Measurements from ENCODE around the gene ABAT. TPM values are rescaled to one million over a fixed set of nuclear protein-coding genes. Genes with fewer than 3 reads are reported as not detected.
A peak's percentile ranks its signal among the peaks of the same experiment; 100 is the strongest.

Gene ABAT
- total and polyA plus RNA-seq, 11 donors, result 3.4 to 37.0 (median 12.8) TPM

- Histone ChIP-seq H3K4me1 (peaks cover 0 to 27% (median 12%) of the 10 kb centered on the region in 12 donors), H3K27ac (no peak overlapping the region), H3K27me3 (no peaks in the 10 kb centered on the region), H3K9me3 (no peaks in the 10 kb centered on the region), H3K4me3 (no peak overlapping the region), H3K36me3 (no peaks in the 10 kb centered on the region)
- no peak for ATAC-seq
- DNase-seq, result no peak
- intact Hi-C loops (cut with DNase I), result no loop called here
- WGBS, 4 donors, result 78 to 90% (median 84%) methylated on average over 6 of the region's 6 CpGs
- TF ChIP-seq POLR2A (IDR thresholded peaks at IDR 0.05) (no peak), CTCF (IDR thresholded peaks at IDR 0.05) (no peak)
These were observed 64.7 kb downstream of the ABAT start for GRCh38 chr16:8739151-8739550.

DNA sequence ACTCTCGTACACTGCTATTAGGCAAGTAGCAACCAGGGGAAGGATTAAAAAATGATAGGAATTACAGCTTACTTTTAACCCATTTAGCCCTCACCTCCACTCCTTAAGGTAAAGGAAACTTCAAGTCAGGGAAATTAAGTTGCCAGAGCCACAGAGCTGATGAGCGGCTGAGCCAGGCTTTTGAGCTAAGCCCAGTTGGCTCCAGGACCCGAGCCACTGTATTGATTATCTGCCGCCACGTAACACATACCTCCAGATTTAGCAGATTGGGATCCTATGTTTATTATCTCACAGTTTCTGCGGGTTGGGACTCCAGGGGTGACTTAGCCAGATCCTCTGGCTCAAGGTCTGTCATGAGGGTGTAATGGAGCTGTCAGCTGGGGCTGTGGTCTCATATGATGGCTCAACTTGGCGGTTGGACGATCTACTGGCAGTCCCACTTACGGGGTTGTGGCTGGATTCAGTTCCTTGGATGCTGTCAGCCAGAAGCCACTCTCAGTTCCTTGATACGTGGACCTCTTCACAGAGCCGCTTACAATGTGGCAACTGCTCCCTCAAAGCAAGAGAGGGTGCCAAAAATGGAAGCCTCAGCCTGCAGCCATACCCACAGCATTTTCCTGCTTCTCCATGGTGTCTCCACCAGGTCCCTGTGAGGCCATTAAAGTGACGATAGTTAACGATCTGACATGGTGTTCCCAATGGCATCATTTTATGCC lies 65.7 kb downstream of the ABAT start:
- intact Hi-C loops (cut with DNase I), result no loop called here
- no peak overlapping the region for H3K4me3 ChIP-seq
- H3K27me3 ChIP-seq, result no peaks in the 10 kb centered on the region
- TF ChIP-seq POLR2A (IDR thresholded peaks at IDR 0.05) (no peak), CTCF (IDR thresholded peaks at IDR 0.05) (no peak)
- H3K9me3 ChIP-seq, result no peaks in the 10 kb centered on the region
- peak overlapping the region; percentile 32 to 81 (median 56) for H3K27ac ChIP-seq
- H3K4me1 ChIP-seq, result peaks cover 0 to 27% (median 12%) of the 10 kb centered on the region in 12 donors
- DNase-seq (no peak), ATAC-seq (peak in 2 of 4 donors; percentile 20 to 21)
- H3K36me3 ChIP-seq, result no peaks in the 10 kb centered on the region
- 75 to 87% (median 83%) methylated on average over 13 of the region's 13 CpGs for WGBS, 4 donors

DNA sequence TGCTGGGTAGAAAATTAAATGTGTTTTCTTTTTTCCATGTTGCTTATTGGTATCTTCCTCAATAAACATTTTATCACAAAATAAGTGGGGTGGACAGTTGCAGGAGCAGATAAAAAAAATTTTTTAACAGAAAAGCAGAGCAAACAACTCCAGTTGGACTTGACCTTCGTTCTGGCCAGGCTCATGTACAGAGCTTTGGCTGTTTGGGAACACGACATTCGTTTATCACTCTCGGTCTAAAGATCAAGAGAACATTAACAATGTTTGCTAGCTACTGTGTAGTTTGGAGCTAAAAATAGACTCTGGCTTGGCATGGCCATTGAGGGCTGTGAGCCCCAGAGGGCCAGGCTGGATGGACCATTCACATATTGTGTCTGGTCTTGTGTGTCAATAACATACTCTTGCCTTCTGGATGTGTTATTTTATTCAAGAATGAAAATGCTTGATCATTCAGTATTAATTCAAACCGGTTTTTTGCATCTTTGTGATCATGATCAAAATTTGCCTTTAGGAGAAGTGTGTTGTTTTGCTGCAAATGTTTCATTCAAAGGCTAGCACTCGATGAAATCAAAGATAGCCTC lies 66.4 kb downstream of the ABAT start:
- DNase-seq (peak in 3 of 5 donors; percentile 17 to 41 (median 31)), ATAC-seq (peak; percentile 93 to 96 (median 94))
- no peaks in the 10 kb centered on the region for H3K9me3 ChIP-seq
- TF ChIP-seq POLR2A (IDR thresholded peaks at IDR 0.05), result no peak
- no peak for TF ChIP-seq CTCF (IDR thresholded peaks at IDR 0.05)
- H3K27ac ChIP-seq, result peak overlapping the region; percentile 32 to 81 (median 56)
- peaks cover 0 to 27% (median 12%) of the 10 kb centered on the region in 12 donors for H3K4me1 ChIP-seq
- 37 to 43% (median 40%) methylated on average over 6 of the region's 6 CpGs for whole genome bisulfite sequencing, 4 donors
- H3K4me3 ChIP-seq, result no peak overlapping the region
- no peaks in the 10 kb centered on the region for H3K36me3 ChIP-seq
- intact Hi-C loops (cut with DNase I), result no loop called here
- H3K27me3 ChIP-seq, result no peaks in the 10 kb centered on the region

GRCh38 chr16:8741636-8742035 lies 67.2 kb downstream of the ABAT start:
- WGBS, 4 donors, result 74 to 86% (median 83%) methylated on average over 2 of the region's 2 CpGs
- Histone ChIP-seq H3K4me3 (no peak overlapping the region), H3K36me3 (peaks cover 0 to 3% (median 0%) of the 10 kb centered on the region in 9 donors), H3K27ac (peak overlapping the region in 7 of 12 donors; percentile 36 to 81 (median 73)), H3K4me1 (peaks cover 0 to 27% (median 12%) of the 10 kb centered on the region in 12 donors), H3K9me3 (no peaks in the 10 kb centered on the region), H3K27me3 (no peaks in the 10 kb centered on the region)
- intact Hi-C loops (cut with DNase I), result no loop called here
- ATAC-seq, result no peak
- no peak for TF ChIP-seq CTCF (IDR thresholded peaks at IDR 0.05)
- DNase-seq, result no peak
